Aorta (tissue), 5 donors: ENCODE data around the gene IGF2R. TPM values are rescaled to one million over a fixed set of nuclear protein-coding genes. Genes with fewer than 3 reads are reported as not detected.

Experiments
- ATAC-seq: fragments of 200-7000 bp; cut with Tn5 transposase; one replicate; pipeline ENCODE4 v1.9.1; 2022; ENCODE audit warnings: moderate library complexity; ENCODE audit not compliant: low FRiP score
- DNase-seq, 2 donors: peaks; one replicate each; pipeline ENCODE4 v3.0.0-alpha.2; 2020
- H3K27ac ChIP-seq, 2 donors: one replicate each; pipeline ENCODE4 v1.5.1; 2013; ENCODE audit warnings: low read length in 2 of 2, mild to moderate bottlenecking in 2 of 2, moderate library complexity in 2 of 2, control low read depth in 1 of 2, inconsistent platforms in 1 of 2, low read depth in 1 of 2
- H3K27me3 ChIP-seq, 2 donors: one replicate each; pipeline ENCODE4 v1.6.1; 2013; ENCODE audit warnings: control low read depth in 1 of 2, low read length in 1 of 2, mild to moderate bottlenecking in 1 of 2, moderate library complexity in 1 of 2; ENCODE audit not compliant: insufficient read depth in 2 of 2, control insufficient read depth in 1 of 2
- H3K36me3 ChIP-seq, 2 donors: one replicate each; pipeline ENCODE4 v1.6.1; 2013; ENCODE audit warnings: control low read depth in 1 of 2, low read length in 1 of 2, mild to moderate bottlenecking in 1 of 2; ENCODE audit not compliant: insufficient read depth in 2 of 2, control insufficient read depth in 1 of 2
- H3K4me1 ChIP-seq, 2 donors: one replicate each; pipeline ENCODE4 v1.6.1; 2013; ENCODE audit warnings: low read length in 2 of 2, control low read depth in 1 of 2, mild to moderate bottlenecking in 1 of 2, moderate library complexity in 1 of 2; ENCODE audit not compliant: insufficient read depth in 2 of 2, control insufficient read depth in 1 of 2
- H3K4me3 ChIP-seq, 2 donors: one replicate each; pipeline ENCODE4 v1.5.1; 2013; ENCODE audit warnings: low read length in 2 of 2, control low read depth in 1 of 2, mild to moderate bottlenecking in 1 of 2
- H3K9me3 ChIP-seq: one replicate; pipeline ENCODE4 v1.6.1; 2013; ENCODE audit warnings: mild to moderate bottlenecking, low read length; ENCODE audit not compliant: control insufficient read depth
- WGBS, 2 donors: extraction: QIAGEN DNeasy Blood & Tissue Kit; methylation state at CpG; one replicate each; pipeline ENCODE4 v1.1.7; 2013; 5-methylcytosine and 5-hydroxymethylcytosine counted together
- intact Hi-C, 2 donors: fragments of 100-400 bp; cut with DNase I; formaldehyde crosslinking; loops; one replicate each; pipeline versions ENCODE4 v1.14.2 to v1.15.0; 2022
- polyA plus RNA-seq, 2 donors: library from polyadenylated mRNA; stranded (reverse); fragments of 200-250 nt; gene quantifications; one replicate each; pipeline ENCODE4 v1.2.3, GENCODE V29; 2013
- total RNA-seq, 2 donors: library from RNA; stranded (reverse); fragmentation: NEBNext Ultra II Directional; extraction: Animal tissue kit (Norgen Biotek cat#: 25700); gene quantifications; one replicate each; pipeline ENCODE4 v1.2.1, GENCODE V29; 2021
- donor health status: healthy with polysubstance abuse.
- donor health status: Bipolar disorder and iron deficiency.
- donor health status: DM: no; HTN: no; CAD: no.
- donor health status: DM: no; HTN: no; CAD: no.
- donor health status: DM: yes; HTN: yes; CAD: no.

IGF2R gene
- total and polyA plus RNA-seq, 4 donors: 5.8 to 82.0 (median 54.6) TPM

DNA sequence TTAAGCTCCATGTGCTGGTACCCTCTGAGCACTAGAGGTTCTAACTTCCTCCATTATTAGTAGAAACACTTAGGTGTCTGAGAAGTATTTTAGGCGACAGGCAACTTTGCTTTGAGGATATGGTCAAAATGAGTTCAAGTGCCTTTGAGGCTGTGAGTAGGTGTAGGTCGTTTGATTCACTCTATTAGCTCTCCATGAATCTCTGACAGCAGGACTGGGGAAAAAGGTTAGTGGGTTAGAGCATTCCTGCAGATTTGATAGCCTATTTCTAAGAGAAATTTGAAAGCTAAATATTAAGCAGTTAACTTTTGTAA lies 45.9 kb downstream of the IGF2R start:
- H3K27me3 ChIP-seq: no peaks in the 10 kb centered on the region
- H3K9me3 ChIP-seq: no peaks in the 10 kb centered on the region
- H3K4me3 ChIP-seq: no peak overlapping the region
- ATAC-seq: no peak
- DNase-seq: no peak
- H3K27ac ChIP-seq: no peak overlapping the region
- no peaks in the 10 kb centered on the region for H3K4me1 ChIP-seq
- intact Hi-C loops: no loop called here
- peaks cover 0 to 4% of the 10 kb centered on the region in 2 donors for H3K36me3 ChIP-seq
- 77 to 83% methylated on average over 2 of the region's 2 CpGs for WGBS, 2 donors

GRCh38 chr6:160015778-160016684 lies 47.1 kb downstream of the IGF2R start:
- intact Hi-C loops: no loop called here
- no peak for ATAC-seq
- H3K27me3 ChIP-seq: no peaks in the 10 kb centered on the region
- no peak overlapping the region for H3K27ac ChIP-seq
- peaks cover 0 to 2% of the 10 kb centered on the region in 2 donors for H3K36me3 ChIP-seq
- peak in 1 of 2 donors; percentile 73 for DNase-seq
- no peaks in the 10 kb centered on the region for H3K9me3 ChIP-seq
- H3K4me1 ChIP-seq: no peaks in the 10 kb centered on the region
- WGBS, 2 donors: 88 to 94% methylated on average over 10 of the region's 10 CpGs
- H3K4me3 ChIP-seq: no peak overlapping the region

DNA sequence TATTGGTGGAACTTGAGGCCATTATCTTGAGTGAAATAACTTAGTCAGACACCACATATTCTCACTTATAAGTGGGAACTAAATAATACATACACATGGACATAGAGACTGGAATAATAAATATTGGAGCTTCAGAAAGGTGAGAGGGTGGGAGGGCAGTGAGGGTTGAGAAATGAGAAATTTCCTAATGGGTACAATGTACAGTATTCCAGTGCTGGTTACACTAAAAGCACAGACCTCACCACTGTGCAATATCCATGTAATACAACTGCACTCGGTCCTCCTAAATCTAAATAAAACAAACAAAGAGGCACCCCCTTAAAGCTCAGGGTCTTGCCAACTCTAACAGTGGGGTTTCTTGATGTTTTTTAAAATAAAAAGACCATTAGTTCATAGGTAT lies 53.2 kb downstream of the IGF2R start:
- peaks cover 0 to 5% of the 10 kb centered on the region in 2 donors for H3K36me3 ChIP-seq
- DNase-seq (no peak), ATAC-seq (no peak)
- H3K9me3 ChIP-seq: no peaks in the 10 kb centered on the region
- H3K4me3 ChIP-seq: no peak overlapping the region
- 81 to 93% methylated on average over 1 of the region's 1 CpG for WGBS, 2 donors
- no peak overlapping the region for H3K27ac ChIP-seq
- intact Hi-C loops: no loop called here
- no peaks in the 10 kb centered on the region for H3K27me3 ChIP-seq
- no peaks in the 10 kb centered on the region for H3K4me1 ChIP-seq

DNA sequence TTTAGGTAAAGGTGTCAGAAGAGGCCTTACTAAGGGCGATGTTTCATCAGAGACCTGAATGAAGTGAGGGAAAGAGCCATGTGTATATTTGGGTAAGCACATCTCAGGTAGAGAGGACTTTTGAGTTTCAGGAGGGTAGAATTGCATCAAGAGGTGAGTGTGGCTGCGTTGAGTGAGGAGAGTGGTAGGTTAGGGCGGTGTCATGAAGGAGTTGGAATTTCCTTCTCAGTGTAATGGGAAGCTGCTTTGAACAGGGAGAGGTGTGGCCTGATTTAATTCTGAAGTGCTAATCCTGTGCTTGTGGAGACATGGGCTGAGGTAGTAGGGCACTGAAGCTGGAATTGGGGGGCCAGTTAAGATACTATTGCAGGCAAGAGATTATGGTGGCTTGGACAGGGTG lies 53.9 kb downstream of the IGF2R start:
- ATAC-seq (no peak), DNase-seq (no peak)
- no peak overlapping the region for H3K4me3 ChIP-seq
- intact Hi-C loops: no loop called here
- no peaks in the 10 kb centered on the region for H3K9me3 ChIP-seq
- H3K27me3 ChIP-seq: no peaks in the 10 kb centered on the region
- 97 to 99% methylated on average over 3 of the region's 3 CpGs for WGBS, 2 donors
- no peak overlapping the region for H3K27ac ChIP-seq
- peaks cover 0 to 6% of the 10 kb centered on the region in 2 donors for H3K36me3 ChIP-seq
- no peaks in the 10 kb centered on the region for H3K4me1 ChIP-seq

GRCh38 chr6:160024152-160024551 lies 55.3 kb downstream of the IGF2R start:
- WGBS, 2 donors: 85 to 92% methylated on average over 8 of the region's 8 CpGs
- peaks cover 0 to 6% of the 10 kb centered on the region in 2 donors for H3K36me3 ChIP-seq
- no peaks in the 10 kb centered on the region for H3K27me3 ChIP-seq
- no peaks in the 10 kb centered on the region for H3K9me3 ChIP-seq
- ATAC-seq (no peak), DNase-seq (no peak)
- intact Hi-C loops: no loop called here
- no peaks in the 10 kb centered on the region for H3K4me1 ChIP-seq
- no peak overlapping the region for H3K27ac ChIP-seq
- H3K4me3 ChIP-seq: no peak overlapping the region

GRCh38 chr6:160027076-160027475 lies 58.2 kb downstream of the IGF2R start:
- 95 to 97% methylated on average over 11 of the region's 11 CpGs for WGBS, 2 donors
- intact Hi-C loops: no loop called here
- DNase-seq: no peak
- H3K4me1 ChIP-seq: no peaks in the 10 kb centered on the region
- no peak for ATAC-seq
- no peak overlapping the region for H3K27ac ChIP-seq
- H3K9me3 ChIP-seq: no peaks in the 10 kb centered on the region
- no peaks in the 10 kb centered on the region for H3K27me3 ChIP-seq
- H3K36me3 ChIP-seq: peaks cover 0 to 6% of the 10 kb centered on the region in 2 donors
- H3K4me3 ChIP-seq: no peak overlapping the region

GRCh38 chr6:160027931-160028330 lies 59.0 kb downstream of the IGF2R start:
- no peak for ATAC-seq
- intact Hi-C loops: no loop called here
- no peaks in the 10 kb centered on the region for H3K4me1 ChIP-seq
- no peaks in the 10 kb centered on the region for H3K9me3 ChIP-seq
- DNase-seq: no peak
- H3K27me3 ChIP-seq: no peaks in the 10 kb centered on the region
- no peak overlapping the region for H3K4me3 ChIP-seq
- 92 to 96% methylated on average over 10 of the region's 10 CpGs for WGBS, 2 donors
- no peak overlapping the region for H3K27ac ChIP-seq
- peaks cover 0 to 6% of the 10 kb centered on the region in 2 donors for H3K36me3 ChIP-seq

DNA sequence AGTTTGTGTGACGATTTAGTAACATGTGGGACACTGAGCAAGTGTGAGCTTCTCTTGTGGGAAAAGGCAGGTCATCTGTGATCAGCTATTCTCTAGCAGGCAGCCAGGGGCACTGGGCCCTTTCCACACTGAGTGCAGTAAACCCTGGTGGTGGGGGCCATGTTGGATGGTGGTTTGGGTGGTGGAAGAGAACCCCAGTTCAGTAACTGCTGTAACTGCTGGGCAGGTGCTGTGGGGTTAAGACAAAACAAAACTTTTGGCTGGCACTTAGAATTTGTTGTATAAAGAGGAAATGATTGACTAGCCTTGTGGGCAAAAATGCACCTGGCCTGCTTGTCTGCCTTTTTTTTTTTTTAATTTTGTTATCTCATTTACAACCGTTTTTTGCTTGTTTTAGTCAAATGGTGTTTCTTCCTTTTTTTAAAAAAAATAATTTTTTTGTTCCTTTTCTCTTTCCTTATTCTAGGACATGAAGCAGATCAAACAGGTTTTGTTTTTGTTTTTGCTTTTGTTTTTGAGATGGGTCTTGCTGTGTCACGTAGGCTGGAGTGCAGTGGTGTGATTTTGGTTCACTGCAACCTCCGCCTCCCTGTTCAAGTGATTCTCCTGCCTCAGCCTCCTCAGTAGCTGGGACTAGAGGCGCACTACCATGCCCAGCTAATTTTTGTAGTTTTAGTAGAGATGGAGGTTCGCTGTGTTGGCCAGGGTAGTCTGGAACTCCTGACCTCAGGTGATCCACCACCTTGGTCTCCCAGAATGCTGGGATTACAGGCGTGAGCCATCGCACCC lies 59.8 kb downstream of the IGF2R start:
- WGBS, 2 donors: 94 to 95% methylated on average over 8 of the region's 8 CpGs
- intact Hi-C loops: no loop called here
- Histone ChIP-seq H3K27ac (no peak overlapping the region), H3K9me3 (no peaks in the 10 kb centered on the region), H3K4me1 (no peaks in the 10 kb centered on the region), H3K4me3 (no peak overlapping the region), H3K27me3 (no peaks in the 10 kb centered on the region), H3K36me3 (peaks cover 0 to 6% of the 10 kb centered on the region in 2 donors)
- ATAC-seq (no peak), DNase-seq (no peak)
